Prostate gland (tissue), 2 donors: ENCODE results near the gene PRKAG2.

ENCODE experiments used
- CTCF ChIP-seq, 4 experiments: fragments of 200-600 bp in 2 of 4; fragments of 450-650 bp in 2 of 4; sonication (generic) in 2 of 4; IDR thresholded peaks; 1 replicate in 3 of 4; 2 replicates in 1 of 4; pipeline ENCODE4 v1.5.1; 2016 to 2019; ENCODE audit warnings: antibody characterized with exemption in 4 of 4, mild to moderate bottlenecking in 2 of 4, moderate library complexity in 2 of 4
- POLR2A ChIP-seq: fragments of 450-650 bp; IDR thresholded peaks from one replicate; pipeline ENCODE4 v1.6.1; 2016; ENCODE audit warnings: antibody characterized with exemption, mild to moderate bottlenecking
- POLR2AphosphoS5 ChIP-seq: sonication (generic); formaldehyde crosslinking; IDR thresholded peaks from one replicate; pipeline ENCODE4 v1.6.1; 2017; ENCODE audit warnings: antibody characterized with exemption

- TF ChIP-seq CTCF (IDR thresholded peaks at IDR 0.05) (no peak), POLR2A (no peak), POLR2AphosphoS5 (no peak)
These were observed 9.9 kb upstream of the PRKAG2 start for GRCh38 chr7:151886783-151887182.
